SK-N-SH treated with all-trans-retinoic acid at 6 μM for 48 hours (cell line): ENCODE results near the gene ADGRF5.

ENCODE experiments used
- ATAC-seq: fragments of 200-7000 bp; cut with Tn5 transposase; 3 replicates; pipeline ENCODE4 v1.9.1; 2020; ENCODE audit warnings: mild to moderate bottlenecking, moderate library complexity
- ARNTL ChIP-seq: fragments of 450-650 bp; formaldehyde crosslinking; IDR thresholded peaks from 2 replicates; pipeline ENCODE4 v1.5.0; 2020; ENCODE audit warnings: low read depth, mild to moderate bottlenecking, moderate library complexity, borderline replicate concordance
- BACH2 ChIP-seq: fragments of 250-450 bp; sonication (Bioruptor Pico); IDR thresholded peaks from 2 replicates; pipeline ENCODE4 v1.9.0; 2021; ENCODE audit warnings: mild to moderate bottlenecking, borderline replicate concordance
- CSDC2 ChIP-seq: fragments of 250-450 bp; sonication (Bioruptor Pico); IDR thresholded peaks from 2 replicates; pipeline ENCODE4 v1.5.0; 2020; ENCODE audit warnings: mild to moderate bottlenecking, moderate library complexity
- ESRRG ChIP-seq: fragments of 250-450 bp; sonication (Bioruptor Pico); IDR thresholded peaks from 2 replicates; pipeline ENCODE4 v1.6.1; 2021; ENCODE audit warnings: mild to moderate bottlenecking
- GLIS3 ChIP-seq: fragments of 250-450 bp; sonication (Bioruptor Pico); IDR thresholded peaks from 2 replicates; pipeline ENCODE4 v1.5.0; 2020; ENCODE audit warnings: mild to moderate bottlenecking, moderate library complexity
- OSR1 ChIP-seq: fragments of 250-450 bp; sonication (Bioruptor Pico); IDR thresholded peaks from 2 replicates; pipeline ENCODE4 v1.8.0; 2022; ENCODE audit warnings: moderate library complexity, mild to moderate bottlenecking, inconsistent platforms
- PPARA ChIP-seq: fragments of 250-450 bp; sonication (Bioruptor Pico); IDR thresholded peaks from 2 replicates; pipeline ENCODE4 v1.5.0; 2020; ENCODE audit warnings: mild to moderate bottlenecking, borderline replicate concordance
- RARB ChIP-seq: fragments of 250-450 bp; sonication (Bioruptor Pico); IDR thresholded peaks from 2 replicates; pipeline ENCODE4 v1.8.0; 2021; ENCODE audit warnings: mild to moderate bottlenecking, moderate library complexity
- SNAI2 ChIP-seq: fragments of 250-450 bp; sonication (Bioruptor Pico); IDR thresholded peaks from 2 replicates; pipeline ENCODE4 v1.5.0; 2020; ENCODE audit warnings: mild to moderate bottlenecking, moderate library complexity
- TCF4 ChIP-seq: fragments of 250-450 bp; sonication (Bioruptor Pico); IDR thresholded peaks from 2 replicates; pipeline ENCODE4 v1.8.0; 2021; ENCODE audit warnings: mild to moderate bottlenecking, moderate library complexity, borderline replicate concordance
- TOX ChIP-seq: fragments of 250-450 bp; sonication (Bioruptor Pico); IDR thresholded peaks from 2 replicates; pipeline ENCODE4 v1.8.0; 2021; ENCODE audit warnings: mild to moderate bottlenecking, moderate library complexity, borderline replicate concordance
- ZC3H10 ChIP-seq: fragments of 250-450 bp; sonication (Bioruptor Pico); IDR thresholded peaks from 2 replicates; pipeline ENCODE4 v1.5.1; 2021; ENCODE audit warnings: mild to moderate bottlenecking, moderate library complexity
- ZFP3 ChIP-seq: fragments of 250-450 bp; sonication (Bioruptor Pico); IDR thresholded peaks from 2 replicates; pipeline ENCODE4 v1.5.0; 2020; ENCODE audit warnings: mild to moderate bottlenecking, moderate library complexity
- ZFP30 ChIP-seq: fragments of 450-650 bp; formaldehyde crosslinking; IDR thresholded peaks from 2 replicates; pipeline ENCODE4 v1.5.0; 2022; ENCODE audit warnings: mild to moderate bottlenecking, moderate library complexity
- ZNF565 ChIP-seq: fragments of 450-650 bp; formaldehyde crosslinking; conservative IDR thresholded peaks from 2 replicates; pipeline ENCODE4 v1.5.0; 2020; ENCODE audit warnings: low read depth, mild to moderate bottlenecking, moderate library complexity
- ZNF70 ChIP-seq: fragments of 450-650 bp; formaldehyde crosslinking; IDR thresholded peaks from 2 replicates; pipeline ENCODE4 v1.5.0; 2020; ENCODE audit warnings: mild to moderate bottlenecking, moderate library complexity
- ZNF8 ChIP-seq: fragments of 450-650 bp; formaldehyde crosslinking; IDR thresholded peaks from 2 replicates; pipeline ENCODE4 v1.5.0; 2020; ENCODE audit warnings: mild to moderate bottlenecking, moderate library complexity
- TF ChIP-seq, protein P1 (sequence below): fragments of 250-450 bp; sonication (Bioruptor Pico); IDR thresholded peaks from 2 replicates; pipeline ENCODE4 v1.5.0; 2020; ENCODE audit warnings: mild to moderate bottlenecking, moderate library complexity
- TF ChIP-seq, protein P2 (sequence below): fragments of 250-450 bp; sonication (Bioruptor Pico); IDR thresholded peaks from 2 replicates; pipeline ENCODE4 v1.5.1; 2020; ENCODE audit warnings: low read depth, mild to moderate bottlenecking, moderate library complexity
- TF ChIP-seq, protein P3 (sequence below): fragments of 250-450 bp; sonication (Bioruptor Pico); IDR thresholded peaks from 2 replicates; pipeline ENCODE4 v1.8.0; 2021; ENCODE audit warnings: low read depth, mild to moderate bottlenecking, moderate library complexity, borderline replicate concordance
- TF ChIP-seq, protein P4 (sequence below): fragments of 250-450 bp; sonication (Bioruptor Pico); IDR thresholded peaks from 2 replicates; pipeline ENCODE4 v1.5.1; 2021; ENCODE audit warnings: mild to moderate bottlenecking, moderate library complexity

The ADGRF5 gene

DNA sequence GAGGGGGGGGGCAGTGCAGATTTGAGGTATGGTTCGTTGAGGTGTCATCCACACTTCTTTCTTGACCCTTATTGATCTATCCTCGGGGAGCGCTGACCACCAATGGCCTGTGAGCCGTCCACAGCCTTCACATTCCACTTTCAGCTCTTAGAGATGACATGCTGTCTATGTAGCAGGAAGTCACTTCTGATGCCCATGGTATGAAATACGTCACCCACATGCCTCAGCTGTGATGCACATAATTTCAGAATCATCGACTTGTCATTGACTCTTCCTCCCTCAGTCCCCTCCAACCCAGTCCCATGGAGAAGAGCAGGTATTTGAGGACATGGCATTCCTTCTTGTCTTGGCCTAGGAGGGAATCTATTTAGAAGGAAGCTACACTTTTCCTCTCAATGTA lies 4.7 kb upstream of the ADGRF5 start:
- TF ChIP-seq ESRRG (CRISPR knock-in tag) (no peak), BACH2 (CRISPR knock-in tag) (no peak), CSDC2 (CRISPR knock-in tag) (no peak)
- TF ChIP-seq, all 23 proteins: peak for 0
- ATAC-seq, result no peak

DNA sequence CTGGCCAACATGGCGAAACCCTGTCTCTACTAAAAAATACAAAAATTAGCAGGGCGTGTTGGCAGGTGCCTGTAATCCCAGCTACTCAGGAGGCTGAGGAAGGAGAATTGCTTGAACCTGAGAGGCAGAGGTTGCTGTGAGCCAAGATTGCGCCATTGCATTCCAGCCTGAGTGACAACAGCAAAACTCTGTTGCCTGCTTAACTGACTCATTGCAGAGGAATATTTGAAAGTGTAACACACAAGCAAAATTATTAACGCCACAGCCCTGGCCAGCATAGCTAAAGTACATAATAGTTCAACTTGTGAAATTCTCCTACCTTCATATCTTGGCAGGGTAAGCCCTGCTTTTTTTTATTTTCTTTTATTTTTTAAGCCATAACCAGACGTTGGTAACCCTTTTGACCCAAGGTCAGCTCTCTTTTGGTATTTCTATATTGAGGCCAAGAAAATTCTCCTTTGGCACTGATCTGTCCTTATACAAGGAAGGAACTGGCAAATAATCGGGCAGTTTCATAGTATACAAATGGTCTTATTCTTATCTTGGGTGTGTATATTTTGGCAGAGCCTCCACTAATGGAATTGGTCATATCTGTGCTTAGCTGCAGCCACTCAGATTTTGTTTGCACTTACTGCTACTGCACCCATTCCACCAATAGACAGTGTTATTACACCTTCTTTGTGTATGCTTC lies 4.0 kb upstream of the ADGRF5 start:
- no peak for ATAC-seq
- TF ChIP-seq TCF4 (CRISPR knock-in tag), result no peak
- TF ChIP-seq OSR1, result no peak
- TF ChIP-seq, protein P1, sequence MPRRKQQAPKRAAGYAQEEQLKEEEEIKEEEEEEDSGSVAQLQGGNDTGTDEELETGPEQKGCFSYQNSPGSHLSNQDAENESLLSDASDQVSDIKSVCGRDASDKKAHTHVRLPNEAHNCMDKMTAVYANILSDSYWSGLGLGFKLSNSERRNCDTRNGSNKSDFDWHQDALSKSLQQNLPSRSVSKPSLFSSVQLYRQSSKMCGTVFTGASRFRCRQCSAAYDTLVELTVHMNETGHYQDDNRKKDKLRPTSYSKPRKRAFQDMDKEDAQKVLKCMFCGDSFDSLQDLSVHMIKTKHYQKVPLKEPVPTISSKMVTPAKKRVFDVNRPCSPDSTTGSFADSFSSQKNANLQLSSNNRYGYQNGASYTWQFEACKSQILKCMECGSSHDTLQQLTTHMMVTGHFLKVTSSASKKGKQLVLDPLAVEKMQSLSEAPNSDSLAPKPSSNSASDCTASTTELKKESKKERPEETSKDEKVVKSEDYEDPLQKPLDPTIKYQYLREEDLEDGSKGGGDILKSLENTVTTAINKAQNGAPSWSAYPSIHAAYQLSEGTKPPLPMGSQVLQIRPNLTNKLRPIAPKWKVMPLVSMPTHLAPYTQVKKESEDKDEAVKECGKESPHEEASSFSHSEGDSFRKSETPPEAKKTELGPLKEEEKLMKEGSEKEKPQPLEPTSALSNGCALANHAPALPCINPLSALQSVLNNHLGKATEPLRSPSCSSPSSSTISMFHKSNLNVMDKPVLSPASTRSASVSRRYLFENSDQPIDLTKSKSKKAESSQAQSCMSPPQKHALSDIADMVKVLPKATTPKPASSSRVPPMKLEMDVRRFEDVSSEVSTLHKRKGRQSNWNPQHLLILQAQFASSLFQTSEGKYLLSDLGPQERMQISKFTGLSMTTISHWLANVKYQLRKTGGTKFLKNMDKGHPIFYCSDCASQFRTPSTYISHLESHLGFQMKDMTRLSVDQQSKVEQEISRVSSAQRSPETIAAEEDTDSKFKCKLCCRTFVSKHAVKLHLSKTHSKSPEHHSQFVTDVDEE, result no peak
- TF ChIP-seq BACH2 (CRISPR knock-in tag), result no peak
- TF ChIP-seq PPARA (CRISPR knock-in tag), result no peak
- no peak for TF ChIP-seq ESRRG (CRISPR knock-in tag)
- TF ChIP-seq ZC3H10 (CRISPR knock-in tag), result no peak
- no peak for TF ChIP-seq ZNF70 (CRISPR knock-in tag)
- no peak for TF ChIP-seq ZFP30
- TF ChIP-seq TOX (CRISPR knock-in tag), result no peak
- TF ChIP-seq, protein P2, sequence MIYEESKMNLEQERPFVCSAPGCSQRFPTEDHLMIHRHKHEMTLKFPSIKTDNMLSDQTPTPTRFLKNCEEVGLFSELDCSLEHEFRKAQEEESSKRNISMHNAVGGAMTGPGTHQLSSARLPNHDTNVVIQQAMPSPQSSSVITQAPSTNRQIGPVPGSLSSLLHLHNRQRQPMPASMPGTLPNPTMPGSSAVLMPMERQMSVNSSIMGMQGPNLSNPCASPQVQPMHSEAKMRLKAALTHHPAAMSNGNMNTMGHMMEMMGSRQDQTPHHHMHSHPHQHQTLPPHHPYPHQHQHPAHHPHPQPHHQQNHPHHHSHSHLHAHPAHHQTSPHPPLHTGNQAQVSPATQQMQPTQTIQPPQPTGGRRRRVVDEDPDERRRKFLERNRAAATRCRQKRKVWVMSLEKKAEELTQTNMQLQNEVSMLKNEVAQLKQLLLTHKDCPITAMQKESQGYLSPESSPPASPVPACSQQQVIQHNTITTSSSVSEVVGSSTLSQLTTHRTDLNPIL (CRISPR knock-in tag), result no peak
- TF ChIP-seq GLIS3 (CRISPR knock-in tag), result no peak
- TF ChIP-seq RARB (CRISPR knock-in tag), result no peak
- TF ChIP-seq, protein P3, sequence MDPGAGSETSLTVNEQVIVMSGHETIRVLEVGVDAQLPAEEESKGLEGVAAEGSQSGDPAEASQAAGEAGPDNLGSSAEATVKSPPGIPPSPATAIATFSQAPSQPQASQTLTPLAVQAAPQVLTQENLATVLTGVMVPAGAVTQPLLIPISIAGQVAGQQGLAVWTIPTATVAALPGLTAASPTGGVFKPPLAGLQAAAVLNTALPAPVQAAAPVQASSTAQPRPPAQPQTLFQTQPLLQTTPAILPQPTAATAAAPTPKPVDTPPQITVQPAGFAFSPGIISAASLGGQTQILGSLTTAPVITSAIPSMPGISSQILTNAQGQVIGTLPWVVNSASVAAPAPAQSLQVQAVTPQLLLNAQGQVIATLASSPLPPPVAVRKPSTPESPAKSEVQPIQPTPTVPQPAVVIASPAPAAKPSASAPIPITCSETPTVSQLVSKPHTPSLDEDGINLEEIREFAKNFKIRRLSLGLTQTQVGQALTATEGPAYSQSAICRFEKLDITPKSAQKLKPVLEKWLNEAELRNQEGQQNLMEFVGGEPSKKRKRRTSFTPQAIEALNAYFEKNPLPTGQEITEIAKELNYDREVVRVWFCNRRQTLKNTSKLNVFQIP (CRISPR knock-in tag), result no peak
- no peak for TF ChIP-seq SNAI2
- no peak for TF ChIP-seq ZFP3

DNA sequence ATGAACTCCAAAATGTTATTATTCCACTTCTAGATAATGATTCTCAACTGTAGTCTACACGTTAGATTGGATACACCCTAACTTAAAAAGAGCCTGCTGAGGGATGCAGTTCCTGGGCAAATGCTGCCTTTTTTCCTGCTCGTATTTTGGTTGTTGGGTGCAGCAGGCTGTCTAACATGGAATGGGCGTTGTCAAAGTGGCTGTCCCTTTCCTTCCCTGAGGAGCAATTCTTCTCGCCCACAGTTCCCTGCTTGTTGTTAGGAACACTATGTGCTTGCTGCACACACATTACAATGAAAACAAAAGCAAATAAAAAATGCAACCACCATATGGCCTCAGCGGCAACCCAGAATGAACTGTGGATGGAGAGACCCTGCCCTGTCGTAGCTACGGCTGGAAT lies 1.7 kb upstream of the ADGRF5 start:
- no peak for ATAC-seq
- TF ChIP-seq ZNF70 (CRISPR knock-in tag) (no peak), PPARA (CRISPR knock-in tag) (no peak)

DNA sequence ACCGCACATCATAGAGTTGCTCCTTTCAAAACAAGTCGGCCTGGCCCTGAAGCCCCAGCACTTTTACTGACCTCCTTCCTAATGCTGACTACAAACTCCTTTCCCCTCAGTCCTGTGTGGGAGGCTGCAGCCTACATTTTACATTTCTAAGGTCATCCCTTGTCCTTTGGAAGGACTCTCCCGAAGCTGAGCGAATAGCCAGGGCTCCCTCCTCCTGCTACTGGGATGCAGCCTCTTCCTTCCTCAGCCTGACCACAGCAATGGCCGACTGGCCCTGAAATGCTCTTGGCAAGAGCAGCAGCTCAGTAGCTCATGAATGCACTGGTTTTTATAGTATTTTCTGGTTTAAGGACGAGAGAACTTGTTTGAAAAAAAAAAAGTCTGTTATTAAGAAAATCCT lies 679 bp downstream of the ADGRF5 start:
- TF ChIP-seq OSR1 (no peak), BACH2 (CRISPR knock-in tag) (no peak), PPARA (CRISPR knock-in tag) (no peak), ZNF70 (CRISPR knock-in tag) (no peak)
- TF ChIP-seq, all 23 proteins: peak for 0
- no peak for ATAC-seq

DNA sequence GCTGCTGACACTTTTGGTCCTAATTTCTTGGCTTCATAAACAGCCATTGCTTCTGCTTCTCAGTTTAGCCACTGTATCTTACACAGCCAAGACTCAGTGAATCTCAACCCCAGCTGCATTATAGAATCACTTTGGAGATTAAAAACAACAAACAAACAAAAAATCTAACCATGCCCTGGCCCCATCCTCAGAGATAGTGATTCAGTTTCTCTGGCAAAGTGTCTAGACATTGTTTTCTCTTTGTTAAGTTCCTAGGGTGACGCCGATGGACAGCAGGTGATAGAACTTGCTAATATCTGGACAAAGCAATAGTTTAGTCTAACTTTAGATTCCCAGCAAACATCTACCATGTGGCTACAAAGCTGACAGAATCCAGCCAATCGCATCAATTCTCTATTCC lies 2.9 kb downstream of the ADGRF5 start:
- no peak for ATAC-seq
- no peak for TF ChIP-seq ZFP30
- no peak for TF ChIP-seq ZNF70 (CRISPR knock-in tag)
- TF ChIP-seq, protein P4, sequence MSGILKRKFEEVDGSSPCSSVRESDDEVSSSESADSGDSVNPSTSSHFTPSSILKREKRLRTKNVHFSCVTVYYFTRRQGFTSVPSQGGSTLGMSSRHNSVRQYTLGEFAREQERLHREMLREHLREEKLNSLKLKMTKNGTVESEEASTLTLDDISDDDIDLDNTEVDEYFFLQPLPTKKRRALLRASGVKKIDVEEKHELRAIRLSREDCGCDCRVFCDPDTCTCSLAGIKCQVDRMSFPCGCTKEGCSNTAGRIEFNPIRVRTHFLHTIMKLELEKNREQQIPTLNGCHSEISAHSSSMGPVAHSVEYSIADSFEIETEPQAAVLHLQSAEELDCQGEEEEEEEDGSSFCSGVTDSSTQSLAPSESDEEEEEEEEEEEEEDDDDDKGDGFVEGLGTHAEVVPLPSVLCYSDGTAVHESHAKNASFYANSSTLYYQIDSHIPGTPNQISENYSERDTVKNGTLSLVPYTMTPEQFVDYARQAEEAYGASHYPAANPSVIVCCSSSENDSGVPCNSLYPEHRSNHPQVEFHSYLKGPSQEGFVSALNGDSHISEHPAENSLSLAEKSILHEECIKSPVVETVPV (CRISPR knock-in tag), result no peak
- TF ChIP-seq TCF4 (CRISPR knock-in tag), result no peak
- no peak for TF ChIP-seq RARB (CRISPR knock-in tag)
- no peak for TF ChIP-seq GLIS3 (CRISPR knock-in tag)
- TF ChIP-seq, protein P3 (CRISPR knock-in tag), result no peak
- no peak for TF ChIP-seq PPARA (CRISPR knock-in tag)
- no peak for TF ChIP-seq ZNF8 (CRISPR knock-in tag)
- no peak for TF ChIP-seq ARNTL
- TF ChIP-seq SNAI2, result no peak
- no peak for TF ChIP-seq ZNF565 (CRISPR knock-in tag)
- no peak for TF ChIP-seq TOX (CRISPR knock-in tag)
- TF ChIP-seq, protein P1, result no peak
